ENCODE measurements around the gene HOOK2.

- TF ChIP-seq POLR2A (IDR thresholded peaks at IDR 0.05; ENCODE audit: insufficient read depth in 1 of 2, low read depth in 2 of 2, low read length in 2 of 2): no peak
- no peak for TF ChIP-seq ZNF367 (CRISPR knock-in tag; IDR thresholded peaks at IDR 0.05; ENCODE audit: borderline replicate concordance)
- no peak for TF ChIP-seq NFE2 (CRISPR knock-in tag; IDR thresholded peaks at IDR 0.05)
- TF ChIP-seq, protein P1, sequence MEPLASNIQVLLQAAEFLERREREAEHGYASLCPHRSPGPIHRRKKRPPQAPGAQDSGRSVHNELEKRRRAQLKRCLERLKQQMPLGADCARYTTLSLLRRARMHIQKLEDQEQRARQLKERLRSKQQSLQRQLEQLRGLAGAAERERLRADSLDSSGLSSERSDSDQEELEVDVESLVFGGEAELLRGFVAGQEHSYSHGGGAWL (CRISPR knock-in tag; IDR thresholded peaks at IDR 0.05): no peak
Measured at GRCh38 chr19:12821761-12822160, 46.4 kb upstream of the HOOK2 start.

Measured in HepG2 (cell line).